Lower leg skin (tissue), 4 donors: ENCODE results near the gene ACSL3. TPM values are rescaled to one million over a fixed set of nuclear protein-coding genes. Genes with fewer than 3 reads are reported as not detected.

Experiments used
- DNase-seq, 2 donors: peaks; one replicate each; pipeline ENCODE4 v3.0.0-alpha.2; 2019; ENCODE audit warnings: low spot score in 2 of 2
- H3K4me3 ChIP-seq: fragments of 200-600 bp; sonication (generic); 2 replicates; pipeline ENCODE4 v1.5.1; 2017; ENCODE audit warnings: mild to moderate bottlenecking, low read depth; ENCODE audit not compliant: poor library complexity, severe bottlenecking
- CTCF ChIP-seq, 3 donors: fragments of 450-650 bp; IDR thresholded peaks; one replicate each; pipeline ENCODE4 v1.5.1; 2016; ENCODE audit warnings: antibody characterized with exemption in 3 of 3, mild to moderate bottlenecking in 3 of 3, moderate library complexity in 2 of 3
- POLR2A ChIP-seq, 2 donors: fragments of 450-650 bp; IDR thresholded peaks; one replicate each; pipeline ENCODE4 v1.6.1; 2016 to 2017; ENCODE audit warnings: antibody characterized with exemption in 2 of 2, mild to moderate bottlenecking in 1 of 2, moderate library complexity in 1 of 2
- WGBS, 2 donors: methylation state at CpG; one replicate each; pipeline ENCODE4 v1.1.5; 2018; 5-methylcytosine and 5-hydroxymethylcytosine counted together
- intact Hi-C: fragments of 100-400 bp; cut with DNase I; formaldehyde crosslinking; loops from one replicate; pipeline ENCODE4 v1.15.0; 2023; ENCODE audit warnings: low total_unique reads
- total RNA-seq, 4 donors: library from RNA; depleted of rRNA; stranded (reverse); fragments of >200 nt; gene quantifications; one replicate each; pipeline ENCODE4 v1.1.0, GENCODE V29; 2016

ACSL3 gene
- total RNA-seq, 4 donors from 2014 or later: 32.6 to 132 (median 69.6) TPM

GRCh38 chr2:222968550-222969155 is 107.8 kb downstream of the ACSL3 start:
- no peak overlapping the region for H3K4me3 ChIP-seq
- TF ChIP-seq POLR2A (IDR thresholded peaks at IDR 0.05) (no peak), CTCF (IDR thresholded peaks at IDR 0.05) (no peak)
- WGBS, 2 donors: 86 to 87% methylated on average over 6 of the region's 6 CpGs
- DNase-seq: no peak
- intact Hi-C loops: loop anchor here (2.0 kb wide), 1 partner anchor 56 kb away; no protein-coding TSS in a partner anchor

GRCh38 chr2:222969491-222969890 is 108.7 kb downstream of the ACSL3 start:
- 28 to 30% methylated on average over 3 of the region's 3 CpGs for WGBS, 2 donors
- no peak overlapping the region for H3K4me3 ChIP-seq
- no peak for TF ChIP-seq CTCF (IDR thresholded peaks at IDR 0.05)
- no peak for TF ChIP-seq POLR2A (IDR thresholded peaks at IDR 0.05)
- intact Hi-C loops: loop anchor here (2.0 kb wide), 1 partner anchor 57 kb away; no protein-coding TSS in a partner anchor
- no peak for DNase-seq

GRCh38 chr2:222972420-222972819 is 111.6 kb downstream of the ACSL3 start:
- WGBS, 2 donors: 82 to 91% methylated on average over 10 of the region's 10 CpGs
- no peak for TF ChIP-seq POLR2A (IDR thresholded peaks at IDR 0.05)
- no peak for TF ChIP-seq CTCF (IDR thresholded peaks at IDR 0.05)
- intact Hi-C loops: no loop called here

GRCh38 chr2:222973237-222973636 is 112.4 kb downstream of the ACSL3 start:
- TF ChIP-seq POLR2A (IDR thresholded peaks at IDR 0.05) (no peak), CTCF (IDR thresholded peaks at IDR 0.05) (no peak)
- no peak overlapping the region for H3K4me3 ChIP-seq
- WGBS, 2 donors: 82 to 83% methylated on average over 4 of the region's 4 CpGs
- intact Hi-C loops: no loop called here
- no peak for DNase-seq

More at GRCh38 chr2:222972420-222972819, 111.6 kb downstream of the ACSL3 start:
- DNase-seq: no peak
- H3K4me3 ChIP-seq: no peak overlapping the region

- WGBS, 2 donors: 61 to 65% methylated on average over 2 of the region's 2 CpGs
- DNase-seq: no peak
- TF ChIP-seq CTCF (IDR thresholded peaks at IDR 0.05) (no peak), POLR2A (IDR thresholded peaks at IDR 0.05) (no peak)
- no peak overlapping the region for H3K4me3 ChIP-seq
- intact Hi-C loops: no loop called here
Measured at GRCh38 chr2:222973733-222974132, 112.9 kb downstream of the ACSL3 start.
